HCT116 (cell line): ENCODE results near the gene IMPG2.

ENCODE experiments used
- CTCF ChIP-seq, 3 experiments: fragments of 200-600 bp in 1 of 3; sonication (generic) in 1 of 3; IDR thresholded peaks in 2 of 3; conservative IDR thresholded peaks in 1 of 3; 2 replicates each; pipeline ENCODE4 v1.5.1; 2012 to 2017; ENCODE audit warnings: low read depth in 2 of 3, low read length in 2 of 3, antibody characterized with exemption in 1 of 3, borderline replicate concordance in 1 of 3, control low read depth in 1 of 3, mild to moderate bottlenecking in 1 of 3, mixed read lengths in 1 of 3, mixed run types in 1 of 3, moderate library complexity in 1 of 3; ENCODE audit not compliant: insufficient read depth in 1 of 3
- EZH2 ChIP-seq: fragments of 200-600 bp; sonication (generic); IDR thresholded peaks from 2 replicates; pipeline ENCODE4 v1.6.1; 2017; ENCODE audit warnings: antibody characterized with exemption, mixed run types
- EZH2phosphoT487 ChIP-seq: fragments of 200-600 bp; IDR thresholded peaks from 2 replicates; pipeline ENCODE4 v1.6.1; 2018; ENCODE audit warnings: antibody characterized with exemption, borderline replicate concordance
- MAX ChIP-seq: IDR thresholded peaks from 2 replicates; pipeline ENCODE4 v1.6.1; 2012
- POLR2AphosphoS5 ChIP-seq: IDR thresholded peaks from 2 replicates; pipeline ENCODE4 v1.6.1; 2011; ENCODE audit warnings: mild to moderate bottlenecking, low read depth, low read length, moderate library complexity
- SRF ChIP-seq: IDR thresholded peaks from 2 replicates; pipeline ENCODE4 v1.6.1; 2012; ENCODE audit warnings: low read depth
- YY1 ChIP-seq: IDR thresholded peaks from 2 replicates; pipeline ENCODE4 v1.6.1; 2011; ENCODE audit warnings: low read length, low read depth, moderate library complexity, mild to moderate bottlenecking; ENCODE audit not compliant: insufficient replicate concordance; ENCODE audit errors: extremely low read depth

- TF ChIP-seq YY1 = no peak
- TF ChIP-seq POLR2AphosphoS5 = no peak
- TF ChIP-seq CTCF (IDR thresholded peaks at IDR 0.05 in 2 of 3, conservative IDR thresholded peaks at IDR 0.05 in 1 of 3; ENCODE audit: borderline replicate concordance in 1 of 3, insufficient read depth in 1 of 3, low read depth in 2 of 3, low read length in 2 of 3) = no peak
- TF ChIP-seq EZH2 = no peak
- TF ChIP-seq EZH2phosphoT487 = no peak
- no peak for TF ChIP-seq SRF
- TF ChIP-seq MAX = no peak
Measured at GRCh38 chr3:101262393-101263240, 57.8 kb downstream of the IMPG2 start.
